ENCODE results near the gene OR5A1.

Gene OR5A1

DNA sequence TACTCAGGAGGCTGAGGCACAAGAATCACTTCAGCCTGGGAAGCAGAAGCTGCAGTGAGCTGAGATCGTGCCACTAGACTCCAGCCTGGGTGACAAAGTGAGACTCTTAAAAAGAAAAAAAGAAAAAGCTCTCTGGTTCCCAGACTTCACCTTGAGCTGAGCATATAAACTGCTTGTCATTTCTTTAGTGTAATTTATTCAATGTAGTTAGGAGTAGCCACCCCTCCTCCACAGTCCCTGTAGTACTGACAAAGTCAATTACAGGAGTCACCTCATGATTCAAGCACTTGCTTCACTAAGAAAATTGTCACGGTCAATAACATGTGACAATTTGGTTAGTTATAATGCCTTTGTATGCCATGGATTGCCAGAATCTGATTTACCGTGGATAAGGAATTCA, 44.1 kb downstream of the OR5A1 start:
- TF ChIP-seq, protein P1, sequence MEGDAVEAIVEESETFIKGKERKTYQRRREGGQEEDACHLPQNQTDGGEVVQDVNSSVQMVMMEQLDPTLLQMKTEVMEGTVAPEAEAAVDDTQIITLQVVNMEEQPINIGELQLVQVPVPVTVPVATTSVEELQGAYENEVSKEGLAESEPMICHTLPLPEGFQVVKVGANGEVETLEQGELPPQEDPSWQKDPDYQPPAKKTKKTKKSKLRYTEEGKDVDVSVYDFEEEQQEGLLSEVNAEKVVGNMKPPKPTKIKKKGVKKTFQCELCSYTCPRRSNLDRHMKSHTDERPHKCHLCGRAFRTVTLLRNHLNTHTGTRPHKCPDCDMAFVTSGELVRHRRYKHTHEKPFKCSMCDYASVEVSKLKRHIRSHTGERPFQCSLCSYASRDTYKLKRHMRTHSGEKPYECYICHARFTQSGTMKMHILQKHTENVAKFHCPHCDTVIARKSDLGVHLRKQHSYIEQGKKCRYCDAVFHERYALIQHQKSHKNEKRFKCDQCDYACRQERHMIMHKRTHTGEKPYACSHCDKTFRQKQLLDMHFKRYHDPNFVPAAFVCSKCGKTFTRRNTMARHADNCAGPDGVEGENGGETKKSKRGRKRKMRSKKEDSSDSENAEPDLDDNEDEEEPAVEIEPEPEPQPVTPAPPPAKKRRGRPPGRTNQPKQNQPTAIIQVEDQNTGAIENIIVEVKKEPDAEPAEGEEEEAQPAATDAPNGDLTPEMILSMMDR (IDR thresholded peaks at IDR 0.05), result no peak
